Breast epithelium (tissue), 4 donors: ENCODE data around the gene VGF. TPM values are rescaled to one million over a fixed set of nuclear protein-coding genes. Genes with fewer than 3 reads are reported as not detected.

Source experiments
- DNase-seq, 2 donors: peaks; one replicate each; pipeline ENCODE4 v3.0.0-alpha.2; 2019; ENCODE audit warnings: low spot score in 2 of 2
- H3K27ac ChIP-seq, 2 donors: fragments of 200-600 bp; sonication (generic) in 1 of 2; one replicate each; pipeline ENCODE4 v1.5.1; 2016 to 2019; ENCODE audit warnings: mild to moderate bottlenecking in 1 of 2
- H3K27me3 ChIP-seq, 2 donors: fragments of 200-600 bp; sonication (generic) in 1 of 2; one replicate each; pipeline versions ENCODE4 v1.5.1 to v1.6.0; 2017 to 2019; ENCODE audit warnings: control low read depth in 1 of 2, mild to moderate bottlenecking in 1 of 2
- H3K36me3 ChIP-seq: fragments of 200-600 bp; one replicate; pipeline ENCODE4 v1.5.1; 2019
- H3K4me1 ChIP-seq, 2 donors: fragments of 200-600 bp; sonication (generic); one replicate each; pipeline ENCODE4 v1.5.1; 2016 to 2019; ENCODE audit warnings: control low read depth in 1 of 2
- H3K4me3 ChIP-seq, 3 donors: fragments of 200-600 bp; sonication (generic); 1 replicate in 2 of 3; 2 replicates in 1 of 3; pipeline ENCODE4 v1.5.1; 2016 to 2019; ENCODE audit warnings: mild to moderate bottlenecking in 3 of 3, moderate library complexity in 2 of 3
- H3K9me3 ChIP-seq, 2 donors: fragments of 200-600 bp; sonication (generic) in 1 of 2; one replicate each; pipeline ENCODE4 v1.5.1; 2016 to 2019; ENCODE audit warnings: control low read depth in 1 of 2
- CTCF ChIP-seq, 3 donors: fragments of 450-650 bp; IDR thresholded peaks; one replicate each; pipeline ENCODE4 v1.5.1; 2016 to 2017; ENCODE audit warnings: antibody characterized with exemption in 3 of 3, mild to moderate bottlenecking in 3 of 3, moderate library complexity in 3 of 3
- POLR2A ChIP-seq: fragments of 450-650 bp; IDR thresholded peaks from one replicate; pipeline ENCODE4 v1.6.1; 2016; ENCODE audit warnings: antibody characterized with exemption, mild to moderate bottlenecking, moderate library complexity
- POLR2AphosphoS5 ChIP-seq, 3 donors: sonication (generic); formaldehyde crosslinking; IDR thresholded peaks; one replicate each; pipeline ENCODE4 v1.6.1; 2017; ENCODE audit warnings: antibody characterized with exemption in 3 of 3
- intact Hi-C: fragments of 100-400 bp; cut with DNase I; formaldehyde crosslinking; loops from one replicate; pipeline ENCODE4 v1.15.1; 2023; ENCODE audit warnings: low total_unique reads
- total RNA-seq, 3 donors: library from RNA; depleted of rRNA; stranded (reverse); fragments of >200 nt; gene quantifications; one replicate each; pipeline ENCODE4 v1.1.0, GENCODE V29; 2016

VGF gene
- total RNA-seq, 3 donors from 2014 or later = 0.16 TPM; not detected in 2

GRCh38 chr7:101119876-101120275 is 45.5 kb downstream of the VGF start:
- intact Hi-C loops = no loop called here
- Histone ChIP-seq H3K36me3 (no peaks in the 10 kb centered on the region), H3K27ac (no peak overlapping the region), H3K27me3 (no peaks in the 10 kb centered on the region), H3K4me1 (no peaks in the 10 kb centered on the region), H3K9me3 (no peaks in the 10 kb centered on the region), H3K4me3 (no peak overlapping the region)
- no peak for TF ChIP-seq CTCF (IDR thresholded peaks at IDR 0.05)
- no peak for TF ChIP-seq POLR2A
- no peak for TF ChIP-seq POLR2AphosphoS5 (IDR thresholded peaks at IDR 0.05)
- no peak for DNase-seq

- Histone ChIP-seq H3K4me3 (no peak overlapping the region), H3K9me3 (no peaks in the 10 kb centered on the region), H3K4me1 (no peaks in the 10 kb centered on the region), H3K27ac (no peak overlapping the region), H3K36me3 (no peaks in the 10 kb centered on the region), H3K27me3 (no peaks in the 10 kb centered on the region)
- TF ChIP-seq CTCF (IDR thresholded peaks at IDR 0.05) (no peak), POLR2A (no peak), POLR2AphosphoS5 (IDR thresholded peaks at IDR 0.05) (no peak)
- intact Hi-C loops = no loop called here
- DNase-seq = no peak
Observed at GRCh38 chr7:101118856-101119255, 46.5 kb downstream of the VGF start.

DNA sequence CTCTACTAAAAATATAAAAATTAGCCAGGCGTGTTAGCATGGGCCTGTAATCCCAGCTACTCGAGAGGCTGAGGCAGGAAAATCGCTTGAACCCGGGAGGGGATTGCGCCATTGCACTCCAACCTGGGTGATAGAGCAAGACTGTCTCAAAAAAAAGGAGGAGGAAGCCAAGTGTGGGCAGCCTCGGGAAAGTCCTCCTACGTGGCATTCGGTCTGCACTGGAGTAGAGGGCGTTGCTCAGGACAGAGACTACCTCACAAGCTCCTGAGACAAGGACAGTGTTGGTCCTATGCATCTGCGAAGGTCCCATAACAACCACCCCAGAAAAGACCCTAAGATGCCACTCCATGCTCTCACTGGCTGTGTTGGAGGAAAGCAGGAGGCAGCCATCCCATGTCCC is 48.5 kb downstream of the VGF start:
- TF ChIP-seq POLR2A = no peak
- TF ChIP-seq POLR2AphosphoS5 (IDR thresholded peaks at IDR 0.05) = no peak
- TF ChIP-seq CTCF (IDR thresholded peaks at IDR 0.05) = no peak
- intact Hi-C loops = no loop called here
- no peaks in the 10 kb centered on the region for H3K9me3 ChIP-seq
- H3K4me3 ChIP-seq = no peak overlapping the region
- no peaks in the 10 kb centered on the region for H3K27me3 ChIP-seq
- no peak for DNase-seq
- no peaks in the 10 kb centered on the region for H3K4me1 ChIP-seq
- no peak overlapping the region for H3K27ac ChIP-seq
- no peaks in the 10 kb centered on the region for H3K36me3 ChIP-seq

DNA sequence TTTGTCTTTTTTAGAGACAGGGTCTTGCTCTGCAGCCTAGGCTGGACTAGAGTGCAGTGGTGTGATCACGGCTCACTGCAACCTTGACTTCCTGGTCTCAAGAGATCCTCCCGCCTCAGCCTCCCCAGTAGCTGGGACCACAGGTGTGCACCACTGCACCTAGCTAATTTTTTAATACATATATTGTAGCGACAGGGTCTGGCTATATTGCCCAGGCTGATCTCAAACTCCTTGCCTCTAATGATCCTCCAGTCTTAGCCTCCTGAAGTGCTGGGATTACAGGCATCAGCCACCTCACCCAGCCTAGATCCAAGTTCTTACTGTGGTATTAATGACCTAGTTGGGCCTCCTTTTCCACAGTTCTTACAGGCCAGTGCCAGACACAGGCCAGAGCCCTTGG is 50.2 kb downstream of the VGF start:
- Histone ChIP-seq H3K4me3 (no peak overlapping the region), H3K4me1 (no peaks in the 10 kb centered on the region), H3K36me3 (no peaks in the 10 kb centered on the region), H3K9me3 (no peaks in the 10 kb centered on the region), H3K27ac (no peak overlapping the region), H3K27me3 (no peaks in the 10 kb centered on the region)
- DNase-seq = no peak
- TF ChIP-seq POLR2A (no peak), CTCF (IDR thresholded peaks at IDR 0.05) (no peak), POLR2AphosphoS5 (IDR thresholded peaks at IDR 0.05) (no peak)
- intact Hi-C loops = no loop called here

DNA sequence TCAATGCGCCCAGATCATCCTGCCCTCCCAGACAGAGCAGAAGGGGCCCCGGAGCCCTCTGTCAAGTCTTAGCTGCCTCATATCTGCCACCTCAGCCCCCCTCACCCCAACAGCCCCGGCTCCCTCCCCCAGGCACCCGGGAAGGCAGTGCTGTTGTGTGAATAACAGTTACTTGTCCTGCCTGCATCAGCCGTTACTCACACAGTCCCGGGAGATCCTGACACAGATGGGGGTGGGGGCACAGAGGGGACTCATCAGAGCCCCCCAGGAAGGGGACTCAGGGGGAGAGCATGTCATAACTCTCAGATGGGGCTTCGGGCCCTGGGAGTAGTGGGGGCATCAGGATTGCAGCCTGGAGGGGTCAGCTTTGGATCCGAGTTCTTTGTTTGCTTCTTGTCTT is 50.9 kb downstream of the VGF start:
- no peak for DNase-seq
- H3K4me1 ChIP-seq = no peaks in the 10 kb centered on the region
- no peak overlapping the region for H3K27ac ChIP-seq
- no peaks in the 10 kb centered on the region for H3K36me3 ChIP-seq
- H3K27me3 ChIP-seq = no peaks in the 10 kb centered on the region
- no peak for TF ChIP-seq CTCF (IDR thresholded peaks at IDR 0.05)
- no peak for TF ChIP-seq POLR2A
- no peak for TF ChIP-seq POLR2AphosphoS5 (IDR thresholded peaks at IDR 0.05)
- no peak overlapping the region for H3K4me3 ChIP-seq
- H3K9me3 ChIP-seq = no peaks in the 10 kb centered on the region
- intact Hi-C loops = no loop called here
